Activated naive CD4-positive, alpha-beta T cell treated with anti-CD3 and anti-CD28 coated beads, Interleukin-2, amount 10 ng/mL, durations not matched to agents 7 days and 5 days (primary cell): ENCODE measurements around the gene KSR2.
"Not testable (repeated sequence)": the region's sequence is repeated elsewhere in the genome, so short reads cannot be mapped to it uniquely, and the experiment has no call there.

ENCODE experiments used
- CTCF ChIA-PET: fragments of 350-600 bp; sonication (Branson Sonifier 250); formaldehyde crosslinking; loops from one replicate; lab custom pipeline; 2021; ENCODE audit warnings: antibody characterized with exemption; lab: Charles Lee
- DNase-seq: peaks from one replicate; pipeline ENCODE4 v3.0.0-alpha.2; 2020
- H3K27ac Mint-ChIP-seq: one replicate; pipeline ENCODE4 v1.8.0; 2021; ENCODE audit warnings: mild to moderate bottlenecking, moderate library complexity, mixed read lengths
- H3K27me3 Mint-ChIP-seq: one replicate; pipeline ENCODE4 v1.8.0; 2021; ENCODE audit warnings: mild to moderate bottlenecking, mixed read lengths
- H3K36me3 Mint-ChIP-seq: one replicate; pipeline ENCODE4 v1.8.0; 2021; ENCODE audit warnings: mixed read lengths
- H3K4me1 Mint-ChIP-seq: one replicate; pipeline ENCODE4 v1.8.0; 2021; ENCODE audit warnings: mixed read lengths
- H3K4me3 Mint-ChIP-seq: one replicate; pipeline ENCODE4 v1.8.0; 2021; ENCODE audit warnings: mild to moderate bottlenecking, moderate library complexity, mixed read lengths
- H3K9me3 Mint-ChIP-seq: one replicate; pipeline ENCODE4 v1.8.0; 2021; ENCODE audit warnings: mixed read lengths

KSR2 gene

GRCh38 chr12:117743761-117744160 is 225.0 kb downstream of the KSR2 start:
- no peaks in the 10 kb centered on the region for H3K36me3 Mint-ChIP-seq
- no peak overlapping the region for H3K27ac Mint-ChIP-seq
- peaks cover 5% of the 10 kb centered on the region for H3K9me3 Mint-ChIP-seq
- H3K4me3 Mint-ChIP-seq, result no peak overlapping the region
- CTCF ChIA-PET, result no interaction called here
- H3K27me3 Mint-ChIP-seq, result no peaks in the 10 kb centered on the region
- H3K4me1 Mint-ChIP-seq, result no peaks in the 10 kb centered on the region
- no peak for DNase-seq

DNA sequence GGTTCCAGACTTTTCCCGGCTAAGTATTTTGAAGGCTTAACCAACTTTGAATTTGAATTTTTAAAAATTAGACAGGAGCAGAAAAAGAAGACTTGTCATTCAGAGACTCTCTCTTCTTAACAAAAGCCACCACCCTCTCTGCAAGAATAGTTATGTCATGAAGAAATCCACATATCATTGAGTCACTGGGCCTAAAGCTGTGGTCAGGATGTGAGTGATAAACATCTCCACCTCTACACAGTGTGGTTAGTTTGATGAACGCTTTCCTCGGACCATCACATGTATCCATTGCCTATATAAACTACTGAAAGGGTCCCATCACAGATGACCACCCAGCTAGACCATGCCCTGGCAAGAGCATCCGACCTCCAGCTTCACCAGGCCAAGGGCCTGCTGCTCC is 226.1 kb downstream of the KSR2 start:
- no peak overlapping the region for H3K27ac Mint-ChIP-seq
- H3K4me1 Mint-ChIP-seq, result no peaks in the 10 kb centered on the region
- no peaks in the 10 kb centered on the region for H3K36me3 Mint-ChIP-seq
- no peak overlapping the region for H3K4me3 Mint-ChIP-seq
- CTCF ChIA-PET, result interaction anchor here (0.5 kb wide), 1 partner anchor 132 kb away, joined by 5 read pairs; no protein-coding TSS in a partner anchor
- H3K27me3 Mint-ChIP-seq, result no peaks in the 10 kb centered on the region
- DNase-seq, result no peak
- peaks cover 5% of the 10 kb centered on the region for H3K9me3 Mint-ChIP-seq

DNA sequence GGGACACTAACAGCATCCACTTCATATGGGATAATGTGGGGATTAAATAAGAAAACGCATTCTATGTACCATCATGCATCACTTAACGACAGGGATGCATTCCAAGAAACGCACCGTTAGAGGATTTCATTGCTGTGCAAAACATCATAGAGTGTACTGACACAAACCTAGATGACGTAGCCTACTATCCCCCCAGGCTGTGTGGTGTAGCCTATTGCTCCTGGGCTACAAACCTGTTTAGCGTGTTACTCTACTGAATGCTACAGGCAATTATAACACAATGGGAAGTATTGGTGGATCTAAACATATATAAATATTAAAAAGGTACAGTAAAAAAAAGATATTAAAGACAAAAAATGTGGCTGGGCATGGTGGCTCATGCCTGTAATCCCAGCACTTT is 230.6 kb downstream of the KSR2 start:
- Mint-ChIP-seq H3K27me3 (no peaks in the 10 kb centered on the region), H3K4me3 (no peak overlapping the region), H3K9me3 (peaks cover under 1% of the 10 kb centered on the region), H3K27ac (no peak overlapping the region), H3K4me1 (no peaks in the 10 kb centered on the region), H3K36me3 (no peaks in the 10 kb centered on the region)
- CTCF ChIA-PET, result no interaction called here
- DNase-seq, result no peak

- Mint-ChIP-seq H3K4me1 (no peaks in the 10 kb centered on the region), H3K9me3 (peaks cover 10% of the 10 kb centered on the region), H3K36me3 (no peaks in the 10 kb centered on the region), H3K27ac (no peak overlapping the region), H3K27me3 (no peaks in the 10 kb centered on the region), H3K4me3 (no peak overlapping the region)
- CTCF ChIA-PET, result no interaction called here
- no peak for DNase-seq
Measured at GRCh38 chr12:117733549-117733805, 235.3 kb downstream of the KSR2 start.

DNA sequence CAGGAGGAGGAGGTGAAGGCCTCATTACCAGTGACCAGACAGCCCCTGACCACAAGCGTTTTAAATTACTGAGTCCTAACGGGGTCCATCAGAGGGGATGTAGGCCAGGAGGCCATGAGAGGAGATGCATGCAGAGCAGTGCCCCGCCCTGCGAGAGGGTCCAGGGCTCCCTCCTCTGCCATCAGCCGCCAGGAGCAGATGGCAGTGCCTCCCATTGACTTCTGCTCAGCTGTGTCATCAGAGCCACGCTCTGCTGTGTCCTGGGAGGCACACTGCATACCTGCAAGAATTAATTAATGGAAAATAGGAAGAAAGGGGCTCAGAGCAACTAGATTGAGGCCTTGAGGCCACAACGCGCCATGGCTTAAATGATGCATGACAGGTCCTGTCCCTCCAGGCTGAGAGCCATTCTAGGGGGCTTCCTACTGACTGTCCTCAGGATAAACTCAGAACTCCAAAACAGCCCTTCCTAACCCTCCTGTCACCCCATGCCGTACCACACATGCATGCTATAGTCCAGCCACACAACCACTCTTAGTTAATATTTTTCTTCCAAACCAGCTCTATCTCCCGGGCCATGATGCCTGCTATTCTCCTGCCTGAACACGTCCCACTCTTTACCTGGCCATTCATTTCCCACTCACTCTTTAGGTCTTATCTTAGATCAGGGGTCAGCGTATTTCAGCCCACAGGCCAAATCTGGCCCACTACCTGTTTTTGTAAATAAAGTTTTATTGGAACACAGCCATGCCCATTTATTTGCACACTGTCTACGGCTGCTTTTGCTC is 235.8 kb downstream of the KSR2 start:
- no peak overlapping the region for H3K27ac Mint-ChIP-seq
- DNase-seq, result no peak
- no peaks in the 10 kb centered on the region for H3K27me3 Mint-ChIP-seq
- CTCF ChIA-PET, result no interaction called here
- no peak overlapping the region for H3K4me3 Mint-ChIP-seq
- no peaks in the 10 kb centered on the region for H3K4me1 Mint-ChIP-seq
- no peaks in the 10 kb centered on the region for H3K36me3 Mint-ChIP-seq
- H3K9me3 Mint-ChIP-seq, result peaks cover 10% of the 10 kb centered on the region

- H3K4me1 Mint-ChIP-seq, H3K9me3 Mint-ChIP-seq: not testable (repeated sequence)
Measured at GRCh38 chr12:117731131-117731530, 237.7 kb downstream of the KSR2 start.

GRCh38 chr12:117727301-117727700 is 241.5 kb downstream of the KSR2 start:
- no peak for DNase-seq
- H3K27me3 Mint-ChIP-seq, result no peaks in the 10 kb centered on the region
- no peaks in the 10 kb centered on the region for H3K36me3 Mint-ChIP-seq
- no peak overlapping the region for H3K4me3 Mint-ChIP-seq
- CTCF ChIA-PET, result no interaction called here
- no peaks in the 10 kb centered on the region for H3K4me1 Mint-ChIP-seq
- H3K27ac Mint-ChIP-seq, result no peak overlapping the region
- peaks cover 6% of the 10 kb centered on the region for H3K9me3 Mint-ChIP-seq

More at GRCh38 chr12:117731131-117731530, 237.7 kb downstream of the KSR2 start:
- H3K27ac Mint-ChIP-seq, CTCF ChIA-PET, H3K36me3 Mint-ChIP-seq, DNase-seq, H3K27me3 Mint-ChIP-seq, H3K4me3 Mint-ChIP-seq: not testable (repeated sequence)

DNA sequence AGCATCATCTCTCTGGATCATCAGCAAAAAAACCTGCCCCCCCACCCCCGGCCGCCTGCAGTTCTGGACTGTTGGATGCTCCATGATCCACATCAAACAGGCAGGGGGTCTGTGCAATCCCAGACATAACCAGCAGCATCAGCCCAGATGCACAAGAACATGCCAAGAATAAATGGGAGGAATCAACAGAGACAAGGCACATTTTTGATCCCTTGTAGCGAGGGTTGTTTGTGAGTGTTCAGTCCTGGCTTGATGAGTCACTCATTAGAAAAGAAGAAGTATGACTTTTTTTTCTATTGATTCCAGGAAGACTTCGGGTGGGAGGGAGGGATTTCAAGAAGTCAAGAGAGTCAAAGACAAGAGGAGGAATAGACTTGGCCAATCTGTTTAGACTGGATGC is 244.2 kb downstream of the KSR2 start:
- H3K36me3 Mint-ChIP-seq, result no peaks in the 10 kb centered on the region
- H3K4me1 Mint-ChIP-seq, result no peaks in the 10 kb centered on the region
- no peaks in the 10 kb centered on the region for H3K27me3 Mint-ChIP-seq
- no peak for DNase-seq
- CTCF ChIA-PET, result no interaction called here
- H3K9me3 Mint-ChIP-seq, result peaks cover 2% of the 10 kb centered on the region
- H3K27ac Mint-ChIP-seq, result no peak overlapping the region
- H3K4me3 Mint-ChIP-seq, result no peak overlapping the region

DNA sequence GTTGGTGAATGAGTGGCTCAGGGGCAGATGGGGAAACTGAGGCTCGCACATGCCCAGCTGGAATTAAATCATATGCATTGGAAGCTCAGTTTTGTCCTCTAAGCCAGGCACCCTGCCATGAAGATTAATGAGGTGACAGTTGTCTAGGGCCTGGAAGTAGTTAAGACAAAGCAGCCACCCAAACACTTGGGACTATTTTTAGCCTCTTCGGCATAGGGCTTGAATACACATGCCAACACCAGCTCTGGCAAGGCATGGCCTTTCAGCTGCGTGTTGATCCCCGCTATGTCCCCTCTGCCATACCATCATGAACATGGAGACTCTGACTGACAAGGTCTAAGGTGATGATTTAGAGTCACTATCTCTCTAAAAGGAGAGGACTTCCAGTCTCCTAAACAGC is 250.2 kb downstream of the KSR2 start:
- Mint-ChIP-seq H3K4me1 (no peaks in the 10 kb centered on the region), H3K27me3 (no peaks in the 10 kb centered on the region), H3K36me3 (no peaks in the 10 kb centered on the region), H3K27ac (no peak overlapping the region), H3K4me3 (no peak overlapping the region), H3K9me3 (no peaks in the 10 kb centered on the region)
- CTCF ChIA-PET, result no interaction called here
- DNase-seq, result no peak

- H3K4me1 Mint-ChIP-seq, result no peaks in the 10 kb centered on the region
- H3K4me3 Mint-ChIP-seq, result no peak overlapping the region
- no peak overlapping the region for H3K27ac Mint-ChIP-seq
- DNase-seq, result no peak
- CTCF ChIA-PET, result no interaction called here
- no peaks in the 10 kb centered on the region for H3K36me3 Mint-ChIP-seq
- H3K27me3 Mint-ChIP-seq, result no peaks in the 10 kb centered on the region
- no peaks in the 10 kb centered on the region for H3K9me3 Mint-ChIP-seq
Measured at GRCh38 chr12:117718141-117718540, 250.6 kb downstream of the KSR2 start.

GRCh38 chr12:117714203-117714602 is 254.6 kb downstream of the KSR2 start:
- no peaks in the 10 kb centered on the region for H3K27me3 Mint-ChIP-seq
- no peak for DNase-seq
- no peak overlapping the region for H3K27ac Mint-ChIP-seq
- H3K9me3 Mint-ChIP-seq, result no peaks in the 10 kb centered on the region
- CTCF ChIA-PET, result no interaction called here
- no peak overlapping the region for H3K4me3 Mint-ChIP-seq
- no peaks in the 10 kb centered on the region for H3K4me1 Mint-ChIP-seq
- H3K36me3 Mint-ChIP-seq, result no peaks in the 10 kb centered on the region

DNA sequence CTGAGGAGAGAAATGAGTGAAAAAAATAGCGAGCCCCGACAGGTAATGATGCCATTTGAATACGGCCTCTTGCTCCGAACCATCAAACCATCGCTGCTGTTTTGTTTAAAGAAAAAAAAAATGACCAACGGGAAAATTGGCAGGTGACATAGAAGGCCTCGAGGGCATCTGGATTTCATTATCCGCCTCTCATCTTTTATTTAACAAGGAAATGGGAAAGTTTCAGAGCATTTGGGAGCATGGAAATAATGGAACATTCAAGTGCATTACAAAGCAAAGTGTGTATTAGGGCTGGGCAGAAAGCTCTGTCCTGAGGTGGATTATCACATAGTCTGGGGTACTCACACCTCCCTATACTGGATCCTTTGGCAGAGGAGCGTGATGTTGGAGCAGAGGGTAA is 258.7 kb downstream of the KSR2 start:
- CTCF ChIA-PET, result no interaction called here
- H3K36me3 Mint-ChIP-seq, result no peaks in the 10 kb centered on the region
- no peak for DNase-seq
- H3K27me3 Mint-ChIP-seq, result no peaks in the 10 kb centered on the region
- H3K4me1 Mint-ChIP-seq, result no peaks in the 10 kb centered on the region
- H3K27ac Mint-ChIP-seq, result no peak overlapping the region
- no peaks in the 10 kb centered on the region for H3K9me3 Mint-ChIP-seq
- H3K4me3 Mint-ChIP-seq, result no peak overlapping the region

- Mint-ChIP-seq H3K4me1 (no peaks in the 10 kb centered on the region), H3K4me3 (no peak overlapping the region), H3K9me3 (no peaks in the 10 kb centered on the region), H3K36me3 (no peaks in the 10 kb centered on the region), H3K27ac (no peak overlapping the region), H3K27me3 (no peaks in the 10 kb centered on the region)
- CTCF ChIA-PET, result no interaction called here
- no peak for DNase-seq
Measured at GRCh38 chr12:117707861-117708260, 260.9 kb downstream of the KSR2 start.

- H3K9me3 Mint-ChIP-seq, result no peaks in the 10 kb centered on the region
- H3K4me3 Mint-ChIP-seq, result no peak overlapping the region
- H3K4me1 Mint-ChIP-seq, result no peaks in the 10 kb centered on the region
- H3K36me3 Mint-ChIP-seq, result no peaks in the 10 kb centered on the region
- CTCF ChIA-PET, result no interaction called here
- no peak overlapping the region for H3K27ac Mint-ChIP-seq
- H3K27me3 Mint-ChIP-seq, result no peaks in the 10 kb centered on the region
- no peak for DNase-seq
Measured at GRCh38 chr12:117703584-117703983, 265.2 kb downstream of the KSR2 start.

DNA sequence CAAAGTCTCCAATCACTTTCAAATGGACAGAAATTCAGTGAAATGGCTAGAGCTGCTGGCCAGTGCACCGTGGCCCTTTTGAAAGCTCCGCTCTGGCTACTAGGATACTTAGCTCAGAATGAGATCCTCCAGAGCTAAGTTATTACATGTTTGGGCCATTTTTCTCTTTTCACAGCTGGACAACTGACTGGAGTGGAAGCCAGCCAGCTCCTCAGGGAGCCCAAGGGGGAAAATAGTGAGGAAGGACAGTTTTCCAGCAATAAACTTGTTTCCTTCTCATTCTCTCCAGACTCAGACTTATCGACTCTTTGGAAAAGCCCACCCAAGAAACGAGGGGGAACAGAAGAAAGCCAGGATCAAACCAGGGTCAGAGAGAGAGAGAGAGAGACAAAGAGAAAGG is 266.0 kb downstream of the KSR2 start:
- no peak overlapping the region for H3K27ac Mint-ChIP-seq
- H3K36me3 Mint-ChIP-seq, result no peaks in the 10 kb centered on the region
- CTCF ChIA-PET, result no interaction called here
- H3K4me1 Mint-ChIP-seq, result no peaks in the 10 kb centered on the region
- DNase-seq, result no peak
- H3K4me3 Mint-ChIP-seq, result no peak overlapping the region
- no peaks in the 10 kb centered on the region for H3K27me3 Mint-ChIP-seq
- no peaks in the 10 kb centered on the region for H3K9me3 Mint-ChIP-seq

GRCh38 chr12:117699575-117699974 is 269.2 kb downstream of the KSR2 start:
- no peaks in the 10 kb centered on the region for H3K27me3 Mint-ChIP-seq
- no peak overlapping the region for H3K27ac Mint-ChIP-seq
- no peaks in the 10 kb centered on the region for H3K36me3 Mint-ChIP-seq
- H3K4me1 Mint-ChIP-seq, result no peaks in the 10 kb centered on the region
- CTCF ChIA-PET, result no interaction called here
- H3K9me3 Mint-ChIP-seq, result peaks cover under 1% of the 10 kb centered on the region
- no peak overlapping the region for H3K4me3 Mint-ChIP-seq
- no peak for DNase-seq
